ENCODE data around the gene ZNF609. TPM values are rescaled to one million over a fixed set of nuclear protein-coding genes. Genes with fewer than 3 reads are reported as not detected.
A peak's percentile ranks its signal among the peaks of the same experiment; 100 is the strongest.

The ZNF609 gene
- total and polyA plus RNA-seq, 2 of the 13 experiments (the other 11 are each of a cell fraction or from before 2014, with no cell fraction given) = 8.9 to 9.9 TPM

DNA sequence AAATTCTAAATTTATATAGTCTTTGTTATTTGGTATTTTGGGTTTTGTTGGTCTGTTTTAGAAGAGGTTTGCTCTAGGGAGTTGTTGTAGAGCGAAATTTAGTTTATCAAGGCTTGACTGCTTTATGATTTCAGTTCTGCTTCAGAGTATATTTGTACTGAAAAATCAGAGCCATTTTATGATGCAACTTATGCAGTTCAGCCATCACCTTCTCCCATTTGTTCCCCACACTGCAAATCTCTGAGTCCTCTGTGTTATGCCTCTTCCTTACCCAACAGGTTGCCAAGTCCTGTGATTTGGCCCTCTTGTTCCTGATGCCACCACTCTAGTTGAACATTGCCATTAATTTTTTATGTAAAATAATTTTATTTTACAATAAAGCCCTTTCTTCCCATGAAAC is 140.4 kb downstream of the ZNF609 start:
- H4K20me1 ChIP-seq (ENCODE audit: insufficient read depth, low read length) = 0 out of 2 replicates have a peak, but pooled peaks cover 2% of the 10 kb centered on the region
- no peaks in the 10 kb centered on the region for H3K27me3 ChIP-seq (ENCODE audit: control insufficient read depth in 1 of 2, insufficient read depth in 2 of 2, low read length in 2 of 2)
- in situ Hi-C loops (cut with HindIII; ENCODE audit: extremely low pct_ligation_motif_present, low pct_unique_long_range_greater_than_20kb) (no loop called here), intact Hi-C loops (cut with micrococcal nuclease; ENCODE audit: unreplicated experiment) (no loop called here)
- no peak overlapping the region for H3K4me2 ChIP-seq (ENCODE audit: low read depth, low read length)
- no peak for ATAC-seq
- H3K9ac ChIP-seq (ENCODE audit: insufficient read depth, low read depth, low read length) = no peak overlapping the region
- 100% methylated on average over 1 of the region's 1 CpG for WGBS (ENCODE audit: low lambda C conversion rate)
- H3K9me3 ChIP-seq (ENCODE audit: low read length) = no peaks in the 10 kb centered on the region
- BruUV-seq (replicated peaks) = no TSS peak
- ChIA-PET CTCF (ENCODE audit: low intra/inter-chr PET ratio, low total read pairs) (no interaction called here), POLR2A (no interaction called here)
- DNase-seq (ENCODE audit: low spot score) = no peak
- no peaks in the 10 kb centered on the region for H3K36me3 ChIP-seq (replicated peaks in 1 of 2; ENCODE audit: control insufficient read depth in 1 of 2, insufficient read depth in 2 of 2, low read length in 2 of 2)
- FAIRE-seq = no peak
- peaks cover 30% of the 10 kb centered on the region for H3K4me1 ChIP-seq (ENCODE audit: insufficient read depth, low read length)
- no peak overlapping the region for H3K27ac ChIP-seq (ENCODE audit: extremely low read length, insufficient read depth, low read length)
- H2AFZ ChIP-seq (ENCODE audit: low read length) = no peak overlapping the region
- H3K79me2 ChIP-seq (ENCODE audit: insufficient read depth, low read length) = peaks cover 27% of the 10 kb centered on the region
- no peak overlapping the region for H3K4me3 ChIP-seq (replicated peaks in 1 of 3; ENCODE audit: insufficient read depth in 1 of 3, low read depth in 2 of 3, low read length in 3 of 3)
- TF ChIP-seq GATA4 (IDR thresholded peaks at IDR 0.05; ENCODE audit: borderline replicate concordance, low read depth) = no peak
- TF ChIP-seq ZNF781 (CRISPR knock-in tag; IDR thresholded peaks at IDR 0.05; ENCODE audit: borderline replicate concordance, not compliant biosample characterization) = no peak
- TF ChIP-seq, protein P1, sequence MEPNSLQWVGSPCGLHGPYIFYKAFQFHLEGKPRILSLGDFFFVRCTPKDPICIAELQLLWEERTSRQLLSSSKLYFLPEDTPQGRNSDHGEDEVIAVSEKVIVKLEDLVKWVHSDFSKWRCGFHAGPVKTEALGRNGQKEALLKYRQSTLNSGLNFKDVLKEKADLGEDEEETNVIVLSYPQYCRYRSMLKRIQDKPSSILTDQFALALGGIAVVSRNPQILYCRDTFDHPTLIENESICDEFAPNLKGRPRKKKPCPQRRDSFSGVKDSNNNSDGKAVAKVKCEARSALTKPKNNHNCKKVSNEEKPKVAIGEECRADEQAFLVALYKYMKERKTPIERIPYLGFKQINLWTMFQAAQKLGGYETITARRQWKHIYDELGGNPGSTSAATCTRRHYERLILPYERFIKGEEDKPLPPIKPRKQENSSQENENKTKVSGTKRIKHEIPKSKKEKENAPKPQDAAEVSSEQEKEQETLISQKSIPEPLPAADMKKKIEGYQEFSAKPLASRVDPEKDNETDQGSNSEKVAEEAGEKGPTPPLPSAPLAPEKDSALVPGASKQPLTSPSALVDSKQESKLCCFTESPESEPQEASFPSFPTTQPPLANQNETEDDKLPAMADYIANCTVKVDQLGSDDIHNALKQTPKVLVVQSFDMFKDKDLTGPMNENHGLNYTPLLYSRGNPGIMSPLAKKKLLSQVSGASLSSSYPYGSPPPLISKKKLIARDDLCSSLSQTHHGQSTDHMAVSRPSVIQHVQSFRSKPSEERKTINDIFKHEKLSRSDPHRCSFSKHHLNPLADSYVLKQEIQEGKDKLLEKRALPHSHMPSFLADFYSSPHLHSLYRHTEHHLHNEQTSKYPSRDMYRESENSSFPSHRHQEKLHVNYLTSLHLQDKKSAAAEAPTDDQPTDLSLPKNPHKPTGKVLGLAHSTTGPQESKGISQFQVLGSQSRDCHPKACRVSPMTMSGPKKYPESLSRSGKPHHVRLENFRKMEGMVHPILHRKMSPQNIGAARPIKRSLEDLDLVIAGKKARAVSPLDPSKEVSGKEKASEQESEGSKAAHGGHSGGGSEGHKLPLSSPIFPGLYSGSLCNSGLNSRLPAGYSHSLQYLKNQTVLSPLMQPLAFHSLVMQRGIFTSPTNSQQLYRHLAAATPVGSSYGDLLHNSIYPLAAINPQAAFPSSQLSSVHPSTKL (CRISPR knock-in tag; IDR thresholded peaks at IDR 0.05) = no peak
- no peak for TF ChIP-seq ZHX2 (IDR thresholded peaks at IDR 0.05; ENCODE audit: low read depth)
- TF ChIP-seq ZHX2 (CRISPR knock-in tag; IDR thresholded peaks at IDR 0.05; ENCODE audit: borderline replicate concordance) = no peak
- TF ChIP-seq ZNF580 (CRISPR knock-in tag; IDR thresholded peaks at IDR 0.05; ENCODE audit: borderline replicate concordance, low read depth) = no peak
- no peak for TF ChIP-seq ZNF230 (CRISPR knock-in tag; IDR thresholded peaks at IDR 0.05)
- no peak for TF ChIP-seq GLI4 (CRISPR knock-in tag; IDR thresholded peaks at IDR 0.05; ENCODE audit: borderline replicate concordance)
- TF ChIP-seq ZSCAN31 (CRISPR knock-in tag; IDR thresholded peaks at IDR 0.05; ENCODE audit: low read depth) = no peak
- TF ChIP-seq, protein P2, sequence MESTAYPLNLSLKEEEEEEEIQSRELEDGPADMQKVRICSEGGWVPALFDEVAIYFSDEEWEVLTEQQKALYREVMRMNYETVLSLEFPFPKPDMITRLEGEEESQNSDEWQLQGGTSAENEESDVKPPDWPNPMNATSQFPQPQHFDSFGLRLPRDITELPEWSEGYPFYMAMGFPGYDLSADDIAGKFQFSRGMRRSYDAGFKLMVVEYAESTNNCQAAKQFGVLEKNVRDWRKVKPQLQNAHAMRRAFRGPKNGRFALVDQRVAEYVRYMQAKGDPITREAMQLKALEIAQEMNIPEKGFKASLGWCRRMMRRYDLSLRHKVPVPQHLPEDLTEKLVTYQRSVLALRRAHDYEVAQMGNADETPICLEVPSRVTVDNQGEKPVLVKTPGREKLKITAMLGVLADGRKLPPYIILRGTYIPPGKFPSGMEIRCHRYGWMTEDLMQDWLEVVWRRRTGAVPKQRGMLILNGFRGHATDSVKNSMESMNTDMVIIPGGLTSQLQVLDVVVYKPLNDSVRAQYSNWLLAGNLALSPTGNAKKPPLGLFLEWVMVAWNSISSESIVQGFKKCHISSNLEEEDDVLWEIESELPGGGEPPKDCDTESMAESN (CRISPR knock-in tag; conservative IDR thresholded peaks at IDR 0.05) = no peak
- 0 out of 2 replicates have a peak, but pooled peaks have one; percentile 18 for TF ChIP-seq CEBPB (IDR thresholded peaks at IDR 0.05; ENCODE audit: borderline replicate concordance, low read depth, low read length)
